Adipocyte (in vitro differentiated cells): ENCODE measurements around the gene KAT14.
"Not testable (repeated sequence)": the region's sequence is repeated elsewhere in the genome, so short reads cannot be mapped to it uniquely, and the experiment has no call there.

Experiments used
- DNase-seq: peaks from one replicate; pipeline ENCODE4 v3.0.0-alpha.2; 2015; ENCODE audit warnings: low read depth
- H3K27me3 ChIP-seq: replicated peaks from 2 replicates; pipeline ENCODE4 v1.7.0; 2013; ENCODE audit warnings: mild to moderate bottlenecking, low read length, moderate library complexity; ENCODE audit not compliant: control insufficient read depth, insufficient read depth
- H3K36me3 ChIP-seq: 2 replicates; pipeline ENCODE4 v1.7.0; 2013; ENCODE audit warnings: low read length, mild to moderate bottlenecking, moderate library complexity; ENCODE audit not compliant: control insufficient read depth, insufficient read depth, severe bottlenecking
- H3K4me1 ChIP-seq: 2 replicates; pipeline ENCODE4 v1.7.0; 2013; ENCODE audit warnings: mild to moderate bottlenecking, low read length, moderate library complexity; ENCODE audit not compliant: control insufficient read depth, insufficient read depth
- H3K4me3 ChIP-seq: 2 replicates; pipeline ENCODE4 v1.7.0; 2013; ENCODE audit warnings: mild to moderate bottlenecking, low read length, moderate library complexity
- H3K9ac ChIP-seq: 2 replicates; pipeline ENCODE4 v1.7.0; 2013; ENCODE audit warnings: mild to moderate bottlenecking, low read length, moderate library complexity
- H3K9me3 ChIP-seq: 2 replicates; pipeline ENCODE4 v1.7.0; 2013; ENCODE audit warnings: mild to moderate bottlenecking, low read length, moderate library complexity; ENCODE audit not compliant: control insufficient read depth

The KAT14 gene

GRCh38 chr20:18190338-18191233 lies 52.9 kb downstream of the KAT14 start:
- H3K36me3 ChIP-seq: peaks cover 33% of the 10 kb centered on the region
- DNase-seq: no peak

GRCh38 chr20:18191306-18191705 lies 53.6 kb downstream of the KAT14 start:
- peaks cover 26% of the 10 kb centered on the region for H3K36me3 ChIP-seq
- H3K9ac ChIP-seq: no peak overlapping the region
- no peaks in the 10 kb centered on the region for H3K4me1 ChIP-seq
- H3K4me3 ChIP-seq: no peak overlapping the region
- no peaks in the 10 kb centered on the region for H3K9me3 ChIP-seq
- no peaks in the 10 kb centered on the region for H3K27me3 ChIP-seq
- no peak for DNase-seq

More at GRCh38 chr20:18190338-18191233, 52.9 kb downstream of the KAT14 start:
- H3K9me3 ChIP-seq: no peaks in the 10 kb centered on the region
- no peak overlapping the region for H3K9ac ChIP-seq
- H3K4me3 ChIP-seq: no peak overlapping the region
- H3K4me1 ChIP-seq: no peaks in the 10 kb centered on the region
- no peaks in the 10 kb centered on the region for H3K27me3 ChIP-seq

- not testable (repeated sequence) for H3K4me3 ChIP-seq
These were observed 56.8 kb downstream of the KAT14 start for GRCh38 chr20:18194461-18194860.

GRCh38 chr20:18195931-18196330 lies 58.3 kb downstream of the KAT14 start:
- H3K9me3 ChIP-seq: no peaks in the 10 kb centered on the region
- no peak overlapping the region for H3K4me3 ChIP-seq
- H3K4me1 ChIP-seq: no peaks in the 10 kb centered on the region
- H3K27me3 ChIP-seq: no peaks in the 10 kb centered on the region
- H3K36me3 ChIP-seq: no peaks in the 10 kb centered on the region
- DNase-seq: no peak
- no peak overlapping the region for H3K9ac ChIP-seq

More at GRCh38 chr20:18194461-18194860, 56.8 kb downstream of the KAT14 start:
- not testable (repeated sequence) for H3K9ac ChIP-seq, H3K36me3 ChIP-seq, H3K27me3 ChIP-seq, DNase-seq, H3K9me3 ChIP-seq, H3K4me1 ChIP-seq

GRCh38 chr20:18197382-18198070 lies 59.9 kb downstream of the KAT14 start:
- Histone ChIP-seq H3K4me1 (no peaks in the 10 kb centered on the region), H3K9me3 (peaks cover 14% of the 10 kb centered on the region), H3K36me3 (no peaks in the 10 kb centered on the region), H3K9ac (no peak overlapping the region), H3K27me3 (no peaks in the 10 kb centered on the region), H3K4me3 (no peak overlapping the region)
- DNase-seq: no peak

GRCh38 chr20:18202966-18203365 lies 65.3 kb downstream of the KAT14 start:
- Histone ChIP-seq H3K4me3 (no peak overlapping the region), H3K27me3 (no peaks in the 10 kb centered on the region), H3K4me1 (no peaks in the 10 kb centered on the region), H3K9me3 (peaks cover 14% of the 10 kb centered on the region), H3K36me3 (no peaks in the 10 kb centered on the region), H3K9ac (no peak overlapping the region)
- DNase-seq: no peak

GRCh38 chr20:18203700-18204099 lies 66.0 kb downstream of the KAT14 start:
- not testable (repeated sequence) for H3K4me1 ChIP-seq, H3K36me3 ChIP-seq, H3K27me3 ChIP-seq, H3K9ac ChIP-seq, H3K4me3 ChIP-seq, DNase-seq
- peaks cover 14% of the 10 kb centered on the region for H3K9me3 ChIP-seq

- Histone ChIP-seq H3K9ac (no peak overlapping the region), H3K9me3 (peaks cover 4% of the 10 kb centered on the region), H3K27me3 (no peaks in the 10 kb centered on the region), H3K4me1 (no peaks in the 10 kb centered on the region), H3K4me3 (no peak overlapping the region), H3K36me3 (no peaks in the 10 kb centered on the region)
- DNase-seq: no peak
These were observed 75.3 kb downstream of the KAT14 start for GRCh38 chr20:18213002-18213401.

GRCh38 chr20:18215566-18215965 lies 77.9 kb downstream of the KAT14 start:
- Histone ChIP-seq H3K4me3 (no peak overlapping the region), H3K9ac (no peak overlapping the region), H3K9me3 (peaks cover 4% of the 10 kb centered on the region), H3K27me3 (no peaks in the 10 kb centered on the region), H3K4me1 (no peaks in the 10 kb centered on the region), H3K36me3 (no peaks in the 10 kb centered on the region)
- no peak for DNase-seq

GRCh38 chr20:18218280-18218679 lies 80.6 kb downstream of the KAT14 start:
- no peaks in the 10 kb centered on the region for H3K4me1 ChIP-seq
- H3K36me3 ChIP-seq: no peaks in the 10 kb centered on the region
- no peak for DNase-seq
- H3K27me3 ChIP-seq: no peaks in the 10 kb centered on the region
- H3K9ac ChIP-seq: no peak overlapping the region
- H3K9me3 ChIP-seq: peaks cover 12% of the 10 kb centered on the region
- H3K4me3 ChIP-seq: no peak overlapping the region

GRCh38 chr20:18223409-18223808 lies 85.7 kb downstream of the KAT14 start:
- no peak overlapping the region for H3K4me3 ChIP-seq
- no peaks in the 10 kb centered on the region for H3K36me3 ChIP-seq
- H3K4me1 ChIP-seq: peaks cover 20% of the 10 kb centered on the region
- H3K9ac ChIP-seq: no peak overlapping the region
- no peak for DNase-seq
- H3K9me3 ChIP-seq: peaks cover 8% of the 10 kb centered on the region
- H3K27me3 ChIP-seq: peaks cover 4% of the 10 kb centered on the region
